GM13976 (cell line): ENCODE results near the gene SLC24A5.

Experiments used
- DNase-seq: peaks from one replicate; pipeline ENCODE4 v3.0.0; 2012; ENCODE audit warnings: low spot score
- in situ Hi-C: fragments of 300-500 bp; cut with MboI; formaldehyde crosslinking; loops from one replicate; pipeline ENCODE4 v1.12.0; 2022; ENCODE audit warnings: low sequenced_read_pairs, mixed read lengths, inconsistent platforms; ENCODE audit not compliant: unreplicated experiment
- TF ChIP-seq, protein P1 (sequence below): IDR thresholded peaks from 2 replicates; pipeline ENCODE4 v1.5.1; 2012; ENCODE audit warnings: borderline replicate concordance, mild to moderate bottlenecking; ENCODE audit not compliant: insufficient read depth; ENCODE audit errors: extremely low read depth, missing control alignments, control extremely low read depth

Gene SLC24A5

DNA sequence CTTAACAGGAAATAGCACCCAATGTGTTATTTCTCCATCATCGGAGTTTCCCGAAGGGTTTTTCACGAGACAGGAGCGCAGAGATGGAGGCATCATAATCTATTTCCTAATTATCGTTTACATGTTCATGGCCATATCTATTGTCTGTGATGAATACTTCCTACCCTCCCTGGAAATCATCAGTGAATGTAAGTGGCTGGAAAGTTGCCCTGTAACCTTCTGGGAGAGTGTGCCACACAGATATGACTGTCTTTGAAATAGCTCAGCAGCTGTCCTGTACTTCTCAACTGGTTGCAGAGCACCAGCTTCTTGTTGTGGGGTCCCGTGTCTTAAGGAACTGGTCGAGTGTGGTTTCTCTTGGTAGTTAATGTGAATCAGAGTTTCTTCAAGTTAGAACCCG is 1.1 kb downstream of the SLC24A5 start:
- TF ChIP-seq, protein P1, sequence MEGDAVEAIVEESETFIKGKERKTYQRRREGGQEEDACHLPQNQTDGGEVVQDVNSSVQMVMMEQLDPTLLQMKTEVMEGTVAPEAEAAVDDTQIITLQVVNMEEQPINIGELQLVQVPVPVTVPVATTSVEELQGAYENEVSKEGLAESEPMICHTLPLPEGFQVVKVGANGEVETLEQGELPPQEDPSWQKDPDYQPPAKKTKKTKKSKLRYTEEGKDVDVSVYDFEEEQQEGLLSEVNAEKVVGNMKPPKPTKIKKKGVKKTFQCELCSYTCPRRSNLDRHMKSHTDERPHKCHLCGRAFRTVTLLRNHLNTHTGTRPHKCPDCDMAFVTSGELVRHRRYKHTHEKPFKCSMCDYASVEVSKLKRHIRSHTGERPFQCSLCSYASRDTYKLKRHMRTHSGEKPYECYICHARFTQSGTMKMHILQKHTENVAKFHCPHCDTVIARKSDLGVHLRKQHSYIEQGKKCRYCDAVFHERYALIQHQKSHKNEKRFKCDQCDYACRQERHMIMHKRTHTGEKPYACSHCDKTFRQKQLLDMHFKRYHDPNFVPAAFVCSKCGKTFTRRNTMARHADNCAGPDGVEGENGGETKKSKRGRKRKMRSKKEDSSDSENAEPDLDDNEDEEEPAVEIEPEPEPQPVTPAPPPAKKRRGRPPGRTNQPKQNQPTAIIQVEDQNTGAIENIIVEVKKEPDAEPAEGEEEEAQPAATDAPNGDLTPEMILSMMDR, result no peak
- no peak for DNase-seq
- in situ Hi-C loops, result no loop called here

DNA sequence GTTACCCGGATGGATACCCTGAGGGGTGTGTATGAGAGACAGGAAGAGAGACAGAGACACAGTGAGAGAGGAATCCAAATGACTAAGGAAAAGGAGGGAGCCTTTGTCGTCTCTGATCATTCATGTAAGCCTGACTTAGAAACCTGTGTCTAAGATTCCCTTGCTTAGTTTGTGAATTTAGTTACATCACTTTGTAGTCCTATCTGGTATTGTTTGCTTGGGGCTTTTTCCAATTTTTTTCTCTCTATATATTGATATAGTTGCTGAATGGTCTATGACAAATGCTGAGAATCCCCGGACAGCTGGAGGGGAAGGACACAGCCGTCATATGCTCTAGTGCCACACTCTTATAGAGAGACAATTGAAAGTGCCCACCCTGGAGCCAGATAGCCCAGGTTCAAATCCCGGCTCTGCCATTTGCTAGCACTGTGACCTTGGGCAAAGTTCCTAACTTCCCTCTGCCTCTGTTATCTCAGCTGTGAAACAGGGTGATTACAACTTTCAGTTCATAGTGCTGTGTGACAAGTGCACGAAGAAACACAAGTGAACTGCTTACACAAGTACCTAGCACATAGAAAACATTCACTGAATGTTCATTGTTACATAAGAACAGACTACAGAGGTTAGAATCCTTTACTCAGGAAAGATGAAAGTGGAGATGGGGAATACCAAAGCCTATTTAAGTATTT is 6.0 kb downstream of the SLC24A5 start:
- TF ChIP-seq, protein P1, result no peak
- no peak for DNase-seq
- in situ Hi-C loops, result no loop called here

DNA sequence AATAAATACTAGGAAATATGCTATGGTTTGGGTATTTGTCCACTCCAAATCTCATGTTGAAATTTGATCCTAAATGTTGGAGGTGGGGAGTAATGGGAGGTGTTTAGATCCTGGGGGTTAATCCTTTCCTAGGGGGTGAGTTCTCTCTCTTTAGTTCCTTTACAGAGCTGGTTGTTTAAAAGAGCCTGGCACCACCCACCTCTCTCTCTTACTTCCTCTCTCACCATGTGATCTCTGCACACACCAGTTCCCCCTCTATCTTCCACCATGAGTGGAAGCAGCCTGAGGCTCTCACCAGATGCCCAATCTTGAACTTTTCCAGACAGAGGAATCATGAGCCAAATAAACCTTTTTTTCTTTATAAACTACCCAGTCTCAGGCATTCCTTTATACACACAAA is 10.5 kb downstream of the SLC24A5 start:
- TF ChIP-seq, protein P1, result no peak
- in situ Hi-C loops, result no loop called here
- no peak for DNase-seq

- TF ChIP-seq, protein P1, result no peak
- no peak for DNase-seq
- in situ Hi-C loops, result no loop called here
Observed at GRCh38 chr15:48132874-48133273, 12.1 kb downstream of the SLC24A5 start.

- DNase-seq, result no peak
- in situ Hi-C loops, result no loop called here
- TF ChIP-seq, protein P1, result no peak
Observed at GRCh38 chr15:48143856-48144255, 23.1 kb downstream of the SLC24A5 start.

GRCh38 chr15:48144889-48145288 is 24.1 kb downstream of the SLC24A5 start:
- DNase-seq, result peak; percentile 6
- in situ Hi-C loops, result no loop called here
- TF ChIP-seq, protein P1, result no peak
